PC-9 (cell line): Measurements from ENCODE around the gene CNTF. TPM values are rescaled to one million over a fixed set of nuclear protein-coding genes. Genes with fewer than 3 reads are reported as not detected.

Experiments used
- BruUV-seq: library from RNA; stranded (reverse); fragments of 400-500 nt; replicated peaks from 2 replicates; lab custom pipeline; 2021; lab: Mats Ljungman, UMichigan
- CTCF ChIA-PET: fragments of 300-600 bp; sonication (Branson Sonifier 250); formaldehyde crosslinking; loops from one replicate; lab custom pipeline; 2022; ENCODE audit warnings: antibody characterized with exemption; lab: Charles Lee
- POLR2A ChIA-PET: fragments of 300-600 bp; sonication (Branson Sonifier 250); formaldehyde crosslinking; loops from one replicate; lab custom pipeline; 2022; ENCODE audit warnings: antibody characterized with exemption; ENCODE audit not compliant: unreplicated experiment; lab: Charles Lee
- DNase-seq, 2 experiments: peaks; one replicate each; pipeline versions ENCODE4 v3.0.0 to v3.0.0-alpha.2; 2015 to 2022; ENCODE audit warnings: mixed read lengths in 1 of 2
- H2AFZ ChIP-seq: fragments of 200-600 bp; sonication (generic); 2 replicates; pipeline ENCODE4 v1.8.1; 2017; ENCODE audit warnings: antibody characterized with exemption
- H3F3A ChIP-seq: fragments of 200-600 bp; sonication (generic); 2 replicates; pipeline ENCODE4 v1.8.1; 2017; ENCODE audit warnings: antibody characterized with exemption, mild to moderate bottlenecking, low read depth; ENCODE audit not compliant: insufficient read depth
- H3K27ac ChIP-seq: fragments of 200-600 bp; sonication (generic); 2 replicates; pipeline ENCODE4 v1.6.1; 2016; ENCODE audit warnings: mixed run types
- H3K27me3 ChIP-seq: fragments of 200-600 bp; sonication (generic); 2 replicates; pipeline ENCODE4 v1.6.1; 2016; ENCODE audit warnings: low read depth, mixed run types; ENCODE audit not compliant: insufficient read depth
- H3K36me3 ChIP-seq: fragments of 200-600 bp; sonication (generic); 2 replicates; pipeline ENCODE4 v1.6.1; 2016; ENCODE audit warnings: low read depth, mixed run types
- H3K4me1 ChIP-seq: fragments of 200-600 bp; sonication (generic); replicated peaks from 2 replicates; pipeline ENCODE4 v1.6.1; 2016; ENCODE audit warnings: mixed run types; ENCODE audit not compliant: insufficient read depth
- H3K4me2 ChIP-seq: fragments of 200-600 bp; sonication (generic); 2 replicates; pipeline ENCODE4 v1.6.1; 2017; ENCODE audit warnings: mixed run types
- H3K4me3 ChIP-seq: fragments of 200-600 bp; sonication (generic); 2 replicates; pipeline ENCODE4 v1.6.1; 2016; ENCODE audit warnings: mixed run types
- H3K79me2 ChIP-seq: fragments of 200-600 bp; sonication (generic); 2 replicates; pipeline ENCODE4 v1.6.1; 2017; ENCODE audit warnings: low read depth, mixed run types
- H3K9me2 ChIP-seq: fragments of 200-600 bp; sonication (generic); 2 replicates; pipeline ENCODE4 v1.8.1; 2017; ENCODE audit warnings: mild to moderate bottlenecking; ENCODE audit not compliant: insufficient read depth
- H3K9me3 ChIP-seq: fragments of 200-600 bp; sonication (generic); 2 replicates; pipeline ENCODE4 v1.8.1; 2016; ENCODE audit warnings: low read depth; ENCODE audit not compliant: insufficient read depth
- H4K20me1 ChIP-seq: fragments of 200-600 bp; sonication (generic); 2 replicates; pipeline ENCODE4 v1.8.1; 2017; ENCODE audit not compliant: insufficient read depth
- CTCF ChIP-seq: fragments of 200-600 bp; sonication (generic); conservative IDR thresholded peaks from 2 replicates; pipeline ENCODE4 v1.6.1; 2017; ENCODE audit warnings: mixed run types, antibody characterized with exemption, mild to moderate bottlenecking, moderate library complexity
- EZH2 ChIP-seq: fragments of 200-600 bp; sonication (generic); IDR thresholded peaks from 2 replicates; pipeline ENCODE4 v1.8.0; 2017; ENCODE audit warnings: antibody characterized with exemption, low read depth
- intact Hi-C: fragments of 100-400 bp; cut with micrococcal nuclease; formaldehyde crosslinking; loops from one replicate; pipeline ENCODE4 v1.10.0; 2022; ENCODE audit not compliant: unreplicated experiment
- total RNA-seq: library from RNA; stranded (reverse); gene quantifications from 2 replicates; pipeline ENCODE4 v1.2.3, GENCODE V29; 2021

The CNTF gene
- total RNA-seq, 1 experiment from 2014 or later, result 3.4 TPM

GRCh38 chr11:58656348-58656747 lies 33.9 kb downstream of the CNTF start:
- POLR2A ChIA-PET, result interaction anchor here (0.7 kb wide), 1 partner anchor 13 kb away, joined by 8 read pairs; no protein-coding TSS in a partner anchor
- CTCF ChIA-PET, result interaction anchor here (0.7 kb wide), 1 partner anchor 709 kb away, joined by 3 read pairs; no protein-coding TSS in a partner anchor
- Histone ChIP-seq H3K27me3 (no peaks in the 10 kb centered on the region), H3K79me2 (no peaks in the 10 kb centered on the region), H2AFZ (no peak overlapping the region), H3K27ac (no peak overlapping the region), H3K4me1 (peaks cover 50% of the 10 kb centered on the region), H3K36me3 (no peaks in the 10 kb centered on the region), H3K9me2 (no peaks in the 10 kb centered on the region), H3K4me3 (no peak overlapping the region), H4K20me1 (no peaks in the 10 kb centered on the region), H3K4me2 (no peak overlapping the region), H3K9me3 (peaks cover 13% of the 10 kb centered on the region; the same call in 1 of the 2 replicates), H3F3A (peaks cover 35% of the 10 kb centered on the region)
- TF ChIP-seq EZH2 (no peak), CTCF (no peak)
- DNase-seq, result no peak
- intact Hi-C loops, result loop anchor here (5.0 to 10.0 kb wide), 2 partner anchors 116 to 248 kb away; no protein-coding TSS in a partner anchor
- no TSS peak for BruUV-seq

- no peaks in the 10 kb centered on the region for H4K20me1 ChIP-seq
- H3K4me2 ChIP-seq, result peak overlapping the region; percentile 68
- BruUV-seq, result no TSS peak
- H3K9me2 ChIP-seq, result no peaks in the 10 kb centered on the region
- intact Hi-C loops, result loop anchor here (1.0 to 10.0 kb wide), 3 partner anchors 17 to 246 kb away; no protein-coding TSS in a partner anchor
- peak overlapping the region; percentile 71 for H2AFZ ChIP-seq
- H3K27me3 ChIP-seq, result no peaks in the 10 kb centered on the region
- H3F3A ChIP-seq, result peaks cover 41% of the 10 kb centered on the region
- peaks cover 59% of the 10 kb centered on the region for H3K4me1 ChIP-seq
- CTCF ChIA-PET, result no interaction called here
- no peak overlapping the region for H3K4me3 ChIP-seq
- no peaks in the 10 kb centered on the region for H3K79me2 ChIP-seq
- peak overlapping the region; percentile 99 for H3K27ac ChIP-seq
- POLR2A ChIA-PET, result no interaction called here
- TF ChIP-seq CTCF (no peak), EZH2 (no peak)
- peaks cover 13% of the 10 kb centered on the region; the same call in 1 of the 2 replicates for H3K9me3 ChIP-seq
- H3K36me3 ChIP-seq, result no peaks in the 10 kb centered on the region
- DNase-seq, result peak in 1 of 2 experiments; percentile 82
Observed at GRCh38 chr11:58658623-58659022, 36.2 kb downstream of the CNTF start.

GRCh38 chr11:58659404-58659803 lies 36.9 kb downstream of the CNTF start:
- intact Hi-C loops, result loop anchor here (5.0 to 10.0 kb wide), 2 partner anchors 113 to 245 kb away; no protein-coding TSS in a partner anchor
- no peaks in the 10 kb centered on the region for H3K9me2 ChIP-seq
- peak overlapping the region; percentile 26; the same call in 1 of the 2 replicates for H3K4me3 ChIP-seq
- H3K4me2 ChIP-seq, result peak overlapping the region; percentile 68
- ChIA-PET CTCF (interaction anchor here (0.6 kb wide), 1 partner anchor 241 kb away, joined by 3 read pairs; no protein-coding TSS in a partner anchor), POLR2A (interaction anchor here (0.7 kb wide), 1 partner anchor 1366 kb away, joined by 8 read pairs; no protein-coding TSS in a partner anchor)
- H3F3A ChIP-seq, result peaks cover 41% of the 10 kb centered on the region
- H4K20me1 ChIP-seq, result no peaks in the 10 kb centered on the region
- H3K27ac ChIP-seq, result peak overlapping the region; percentile 99
- no TSS peak for BruUV-seq
- no peaks in the 10 kb centered on the region for H3K27me3 ChIP-seq
- DNase-seq, result peak; percentile 47 to 96
- H3K36me3 ChIP-seq, result no peaks in the 10 kb centered on the region
- H3K4me1 ChIP-seq, result peaks cover 57% of the 10 kb centered on the region
- H3K9me3 ChIP-seq, result peaks cover 13% of the 10 kb centered on the region; the same call in 1 of the 2 replicates
- H3K79me2 ChIP-seq, result no peaks in the 10 kb centered on the region
- peak overlapping the region; percentile 71; the same call in 1 of the 2 replicates for H2AFZ ChIP-seq
- no peak for TF ChIP-seq EZH2
- no peak for TF ChIP-seq CTCF
